AG04449 (cell line): Measurements from ENCODE around the gene PTPRG.

Source experiments
- CTCF ChIA-PET: fragments of 350-600 bp; formaldehyde crosslinking; extraction: SDS; loops from one replicate; lab custom pipeline; 2021; ENCODE audit warnings: antibody characterized with exemption; lab: Yijun Ruan, JAX
- POLR2A ChIA-PET: fragments of 400-600, 350-600 bp; formaldehyde crosslinking; extraction: SDS; loops from one replicate; lab custom pipeline; 2020; ENCODE audit warnings: antibody characterized with exemption, inconsistent platforms; lab: Yijun Ruan, JAX
- DNase-seq: peaks from one replicate; pipeline ENCODE4 v3.0.0-alpha.2; 2010; ENCODE audit warnings: low read depth, low spot score
- H3K4me3 ChIP-seq: 2 replicates; pipeline ENCODE4 v1.5.1; 2011; ENCODE audit warnings: low read depth, mild to moderate bottlenecking, control low read depth, low read length
- TF ChIP-seq, protein P1 (sequence below): IDR thresholded peaks from one replicate; pipeline ENCODE4 v1.5.1; 2011; ENCODE audit warnings: mild to moderate bottlenecking, moderate library complexity, low read length, control low read depth, inconsistent platforms; ENCODE audit not compliant: insufficient read depth; ENCODE audit errors: missing control alignments

The PTPRG gene

DNA sequence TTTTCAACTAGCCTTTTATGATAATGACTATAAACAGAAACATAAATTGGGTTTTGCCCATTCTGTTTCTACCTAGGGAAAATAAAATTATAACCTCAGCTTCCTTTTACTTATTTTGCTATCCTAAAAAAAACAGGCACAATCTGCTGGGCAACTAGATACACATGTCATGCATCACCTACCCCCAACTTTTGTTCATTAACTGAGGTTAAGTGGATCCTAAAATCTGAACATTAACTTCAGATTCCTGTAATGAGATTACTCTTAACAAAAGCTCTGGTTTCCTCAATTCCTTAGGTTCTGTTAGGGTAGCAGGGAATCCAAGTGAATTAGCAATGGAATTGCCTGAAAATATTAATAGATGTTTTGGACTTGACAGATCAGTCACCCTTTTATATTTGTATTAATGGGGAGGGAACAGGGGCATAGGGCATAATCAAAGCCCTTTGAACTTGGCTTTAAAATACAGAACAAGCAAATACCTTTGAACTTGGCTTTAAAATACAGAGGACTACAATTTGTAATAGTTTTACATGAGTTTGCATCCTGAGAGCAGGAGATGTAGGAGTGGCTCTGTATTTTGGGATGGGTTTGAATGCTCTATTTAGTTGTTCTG is 705.4 kb downstream of the PTPRG start:
- CTCF ChIA-PET, result no interaction called here
- H3K4me3 ChIP-seq, result no peak overlapping the region
- TF ChIP-seq, protein P1, sequence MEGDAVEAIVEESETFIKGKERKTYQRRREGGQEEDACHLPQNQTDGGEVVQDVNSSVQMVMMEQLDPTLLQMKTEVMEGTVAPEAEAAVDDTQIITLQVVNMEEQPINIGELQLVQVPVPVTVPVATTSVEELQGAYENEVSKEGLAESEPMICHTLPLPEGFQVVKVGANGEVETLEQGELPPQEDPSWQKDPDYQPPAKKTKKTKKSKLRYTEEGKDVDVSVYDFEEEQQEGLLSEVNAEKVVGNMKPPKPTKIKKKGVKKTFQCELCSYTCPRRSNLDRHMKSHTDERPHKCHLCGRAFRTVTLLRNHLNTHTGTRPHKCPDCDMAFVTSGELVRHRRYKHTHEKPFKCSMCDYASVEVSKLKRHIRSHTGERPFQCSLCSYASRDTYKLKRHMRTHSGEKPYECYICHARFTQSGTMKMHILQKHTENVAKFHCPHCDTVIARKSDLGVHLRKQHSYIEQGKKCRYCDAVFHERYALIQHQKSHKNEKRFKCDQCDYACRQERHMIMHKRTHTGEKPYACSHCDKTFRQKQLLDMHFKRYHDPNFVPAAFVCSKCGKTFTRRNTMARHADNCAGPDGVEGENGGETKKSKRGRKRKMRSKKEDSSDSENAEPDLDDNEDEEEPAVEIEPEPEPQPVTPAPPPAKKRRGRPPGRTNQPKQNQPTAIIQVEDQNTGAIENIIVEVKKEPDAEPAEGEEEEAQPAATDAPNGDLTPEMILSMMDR, result no peak
- no peak for DNase-seq
- POLR2A ChIA-PET, result no interaction called here

GRCh38 chr3:62276658-62277180 is 715.3 kb downstream of the PTPRG start:
- ChIA-PET CTCF (no interaction called here), POLR2A (no interaction called here)
- DNase-seq, result no peak
- TF ChIP-seq, protein P1, result no peak
- no peak overlapping the region for H3K4me3 ChIP-seq

GRCh38 chr3:62277450-62277849 is 716.1 kb downstream of the PTPRG start:
- CTCF ChIA-PET, result no interaction called here
- no peak for DNase-seq
- no peak overlapping the region for H3K4me3 ChIP-seq
- TF ChIP-seq, protein P1, result no peak
- POLR2A ChIA-PET, result no interaction called here

GRCh38 chr3:62277986-62278385 is 716.6 kb downstream of the PTPRG start:
- TF ChIP-seq, protein P1, result no peak
- POLR2A ChIA-PET, result no interaction called here
- H3K4me3 ChIP-seq, result no peak overlapping the region
- CTCF ChIA-PET, result no interaction called here
- DNase-seq, result peak; percentile 4

DNA sequence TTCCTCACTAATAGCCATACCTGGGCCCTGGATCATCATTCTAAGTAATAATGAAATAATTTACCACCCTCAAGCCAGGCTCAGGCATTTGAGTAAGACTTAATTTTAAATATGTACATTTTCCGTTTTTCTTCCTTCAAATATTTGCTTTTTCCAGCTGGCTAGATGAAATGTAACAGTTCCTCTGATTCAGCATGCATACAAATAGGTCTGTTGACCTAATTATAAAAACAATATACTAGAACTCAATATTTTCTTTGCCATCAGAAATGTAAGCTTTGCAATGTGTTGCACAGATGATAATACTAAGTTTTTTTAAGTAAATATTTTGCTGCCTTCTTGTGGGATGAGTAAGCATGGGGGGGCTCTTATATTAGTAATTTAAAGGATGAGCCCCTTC is 720.4 kb downstream of the PTPRG start:
- TF ChIP-seq, protein P1, result no peak
- H3K4me3 ChIP-seq, result no peak overlapping the region
- no peak for DNase-seq
- ChIA-PET POLR2A (no interaction called here), CTCF (no interaction called here)

GRCh38 chr3:62284442-62284841 is 723.1 kb downstream of the PTPRG start:
- ChIA-PET POLR2A (no interaction called here), CTCF (no interaction called here)
- TF ChIP-seq, protein P1, result no peak
- no peak for DNase-seq
- H3K4me3 ChIP-seq, result no peak overlapping the region
